Neural progenitor cell (in vitro differentiated cells): ENCODE data around the gene ZFYVE19. TPM values are rescaled to one million over a fixed set of nuclear protein-coding genes. Genes with fewer than 3 reads are reported as not detected.
A peak's percentile ranks its signal among the peaks of the same experiment; 100 is the strongest.
"Not testable (repeated sequence)": the region's sequence is repeated elsewhere in the genome, so short reads cannot be mapped to it uniquely, and the experiment has no call there.

Source experiments
- DNase-seq: peaks from one replicate; pipeline ENCODE4 v3.0.0-alpha.2; 2016; ENCODE audit warnings: low spot score
- H2AFZ ChIP-seq: fragments of 200-600 bp; sonication (generic); replicated peaks from 2 replicates; pipeline ENCODE4 v1.6.1; 2016; ENCODE audit warnings: antibody characterized with exemption
- H3F3A ChIP-seq: fragments of 200-600 bp; sonication (generic); 2 replicates; pipeline ENCODE4 v1.6.1; 2016; ENCODE audit warnings: antibody characterized with exemption, low read depth
- H3K27ac ChIP-seq: fragments of 200-600 bp; sonication (generic); 2 replicates; pipeline ENCODE4 v1.5.1; 2016; ENCODE audit warnings: mild to moderate bottlenecking
- H3K27me3 ChIP-seq: fragments of 200-600 bp; sonication (generic); 2 replicates; pipeline ENCODE4 v1.6.1; 2016; ENCODE audit warnings: mild to moderate bottlenecking, moderate library complexity
- H3K36me3 ChIP-seq: fragments of 200-600 bp; sonication (generic); 2 replicates; pipeline ENCODE4 v1.5.1; 2016
- H3K4me1 ChIP-seq: fragments of 200-600 bp; sonication (generic); 2 replicates; pipeline ENCODE4 v1.6.1; 2016; ENCODE audit warnings: mixed run types
- H3K4me2 ChIP-seq: fragments of 200-600 bp; sonication (generic); 2 replicates; pipeline ENCODE4 v1.6.1; 2016
- H3K4me3 ChIP-seq: fragments of 200-600 bp; sonication (generic); 2 replicates; pipeline ENCODE4 v1.5.1; 2016
- H3K79me2 ChIP-seq: fragments of 200-600 bp; sonication (generic); 2 replicates; pipeline ENCODE4 v1.6.1; 2016; ENCODE audit warnings: low read depth
- H3K9ac ChIP-seq: fragments of 200-600 bp; sonication (generic); 2 replicates; pipeline ENCODE4 v1.6.1; 2016
- H3K9me3 ChIP-seq: fragments of 200-600 bp; sonication (generic); 2 replicates; pipeline ENCODE4 v1.5.1; 2016; ENCODE audit warnings: low read depth
- H4K20me1 ChIP-seq: fragments of 200-600 bp; sonication (generic); 2 replicates; pipeline ENCODE4 v1.6.1; 2016; ENCODE audit warnings: low read depth
- H3K27ac Mint-ChIP-seq: 3 replicates; pipeline ENCODE4 v1.8.0; 2021; ENCODE audit warnings: mixed read lengths
- H3K27me3 Mint-ChIP-seq: 2 replicates; pipeline ENCODE4 v1.8.0; 2022; ENCODE audit warnings: low read depth, mild to moderate bottlenecking, inconsistent platforms, moderate library complexity, mixed read lengths; ENCODE audit not compliant: insufficient read depth
- H3K36me3 Mint-ChIP-seq: 3 replicates; pipeline ENCODE4 v1.8.0; 2021; ENCODE audit warnings: mixed read lengths
- H3K4me1 Mint-ChIP-seq: 3 replicates; pipeline ENCODE4 v1.8.0; 2021; ENCODE audit warnings: mixed read lengths
- H3K4me3 Mint-ChIP-seq: 3 replicates; pipeline ENCODE4 v1.8.0; 2021; ENCODE audit warnings: mild to moderate bottlenecking, moderate library complexity, mixed read lengths
- H3K9me3 Mint-ChIP-seq: 3 replicates; pipeline ENCODE4 v1.8.0; 2020; ENCODE audit warnings: mixed read lengths
- CTCF ChIP-seq: fragments of 200-600 bp; sonication (generic); IDR thresholded peaks from 2 replicates; pipeline ENCODE4 v1.5.1; 2017; ENCODE audit warnings: antibody characterized with exemption, mild to moderate bottlenecking
- EZH2 ChIP-seq: fragments of 200-600 bp; sonication (generic); IDR thresholded peaks from 2 replicates; pipeline ENCODE4 v1.6.1; 2017; ENCODE audit warnings: antibody characterized with exemption, mild to moderate bottlenecking, moderate library complexity
- EZH2phosphoT487 ChIP-seq: fragments of 200-600 bp; sonication (generic); IDR thresholded peaks from 2 replicates; pipeline ENCODE4 v1.6.1; 2017; ENCODE audit warnings: antibody characterized with exemption
- small RNA-seq: library from RNA; depleted of rRNA; stranded (forward); fragments of <200 nt; gene quantifications from one replicate; pipeline ENCODE3, GENCODE V24; 2015
- total RNA-seq: library from RNA; depleted of rRNA; stranded (reverse); fragments of >200 nt; gene quantifications from 2 replicates; pipeline ENCODE4 v1.2.3, GENCODE V29; 2015; ENCODE audit warnings: low replicate concordance

ZFYVE19 gene
- total RNA-seq, 1 donor from 2014 or later: 19.3 TPM

- H3K4me2 ChIP-seq: no peak overlapping the region
- H3K9me3 Mint-ChIP-seq: no peaks in the 10 kb centered on the region
- no peak overlapping the region for H3K27ac ChIP-seq
- peaks cover 9% of the 10 kb centered on the region for H3F3A ChIP-seq
- DNase-seq: peak; percentile 86
- TF ChIP-seq EZH2: no peak
- peak; percentile 90 for TF ChIP-seq CTCF
- no peak for TF ChIP-seq EZH2phosphoT487
- peak overlapping the region; percentile 70 for H2AFZ ChIP-seq
- no peak overlapping the region for H3K4me3 ChIP-seq
- peaks cover 23% of the 10 kb centered on the region for H3K4me1 Mint-ChIP-seq
- no peak overlapping the region for H3K9ac ChIP-seq
- H3K27me3 ChIP-seq: no peaks in the 10 kb centered on the region
- no peak overlapping the region for H3K27ac Mint-ChIP-seq
- no peaks in the 10 kb centered on the region for H3K36me3 Mint-ChIP-seq
- H3K79me2 ChIP-seq: no peaks in the 10 kb centered on the region
- H3K36me3 ChIP-seq: no peaks in the 10 kb centered on the region
- H3K4me1 ChIP-seq: no peaks in the 10 kb centered on the region
- H3K27me3 Mint-ChIP-seq: peaks cover 10% of the 10 kb centered on the region
- H3K9me3 ChIP-seq: no peaks in the 10 kb centered on the region
- H4K20me1 ChIP-seq: no peaks in the 10 kb centered on the region
- H3K4me3 Mint-ChIP-seq: no peak overlapping the region
Measured at GRCh38 chr15:40859206-40859851, 52.4 kb downstream of the ZFYVE19 start.

GRCh38 chr15:40861147-40861546 is 54.3 kb downstream of the ZFYVE19 start:
- H3K4me3 ChIP-seq, H3K27me3 ChIP-seq, H3K4me2 ChIP-seq, H3K9me3 ChIP-seq, H3K36me3 Mint-ChIP-seq, H3K9me3 Mint-ChIP-seq, H3K9ac ChIP-seq, H3F3A ChIP-seq, DNase-seq, H3K79me2 ChIP-seq, H3K36me3 ChIP-seq, H2AFZ ChIP-seq, H3K4me1 ChIP-seq, H4K20me1 ChIP-seq, H3K27ac Mint-ChIP-seq, H3K4me3 Mint-ChIP-seq, H3K27me3 Mint-ChIP-seq, H3K27ac ChIP-seq: not testable (repeated sequence)
- H3K4me1 Mint-ChIP-seq: peaks cover 23% of the 10 kb centered on the region

- H3K9me3 ChIP-seq: no peaks in the 10 kb centered on the region
- H3K9ac ChIP-seq: no peak overlapping the region
- Mint-ChIP-seq H3K36me3 (no peaks in the 10 kb centered on the region), H3K27me3 (peaks cover 8% of the 10 kb centered on the region), H3K27ac (no peak overlapping the region), H3K9me3 (no peaks in the 10 kb centered on the region), H3K4me1 (peaks cover 7% of the 10 kb centered on the region), H3K4me3 (no peak overlapping the region)
- no peak overlapping the region for H2AFZ ChIP-seq
- no peak for DNase-seq
- no peak overlapping the region for H3K4me3 ChIP-seq
- no peak overlapping the region for H3K4me2 ChIP-seq
- H3F3A ChIP-seq: peaks cover 3% of the 10 kb centered on the region
- H3K79me2 ChIP-seq: no peaks in the 10 kb centered on the region
- no peaks in the 10 kb centered on the region for H3K36me3 ChIP-seq
- H3K27me3 ChIP-seq: no peaks in the 10 kb centered on the region
- TF ChIP-seq EZH2: no peak
- no peak for TF ChIP-seq EZH2phosphoT487
- no peak for TF ChIP-seq CTCF
- no peaks in the 10 kb centered on the region for H4K20me1 ChIP-seq
- H3K27ac ChIP-seq: no peak overlapping the region
- H3K4me1 ChIP-seq: no peaks in the 10 kb centered on the region
Measured at GRCh38 chr15:40863660-40864270, 56.9 kb downstream of the ZFYVE19 start.

Small RNAs within 50 kb of the gene (small RNA-seq; reads per million reads assigned to genes)
- not detected for gene SUMO2P15

Other genes starting within 250 kb of the ZFYVE19 start
- 17.3 and 22.4 TPM in 2 replicates for gene CCDC32, start 242.0 kb upstream of the ZFYVE19 start, total RNA-seq
- gene RPUSD2, start 237.8 kb upstream of the ZFYVE19 start, total RNA-seq: 5.0 and 13.7 TPM in 2 replicates
- 71.7 and 125 TPM in 2 replicates for gene KNL1, start 212.8 kb upstream of the ZFYVE19 start, total RNA-seq
- 27.2 and 48.1 TPM in 2 replicates for gene RAD51, start 111.9 kb upstream of the ZFYVE19 start, total RNA-seq
- gene RMDN3, start 51.8 kb upstream of the ZFYVE19 start, total RNA-seq: 13.2 and 16.3 TPM in 2 replicates
- gene GCHFR, start 43.0 kb upstream of the ZFYVE19 start, total RNA-seq: 2.8 and 3.0 TPM in 2 replicates
- gene C15orf62, start 37.1 kb upstream of the ZFYVE19 start, total RNA-seq: not detected in 2 replicates
- gene DNAJC17, start 384 bp downstream of the ZFYVE19 start, total RNA-seq: 23.3 and 49.3 TPM in 2 replicates
- not detected in 2 replicates for gene PPP1R14D, start 21.6 kb downstream of the ZFYVE19 start, total RNA-seq
- gene SPINT1, start 37.0 kb downstream of the ZFYVE19 start, total RNA-seq: 12.0 and 13.7 TPM in 2 replicates
- 1.2 TPM in 1 of 2 replicates, not detected in the other for gene RHOV, start 67.1 kb downstream of the ZFYVE19 start, total RNA-seq
- 8.0 and 22.2 TPM in 2 replicates for gene VPS18, start 87.4 kb downstream of the ZFYVE19 start, total RNA-seq
- gene DLL4, start 122.3 kb downstream of the ZFYVE19 start, total RNA-seq: 0.12 TPM in 1 of 2 replicates, not detected in the other
- gene CHAC1, start 146.4 kb downstream of the ZFYVE19 start, total RNA-seq: 2.4 and 4.8 TPM in 2 replicates